ENCODE data around the gene NFE2L3. TPM values are rescaled to one million over a fixed set of nuclear protein-coding genes. Genes with fewer than 3 reads are reported as not detected.

The NFE2L3 gene
- total RNA-seq, 1 donor from 2014 or later = 80.3 TPM

Other genes with a start within 250 kb of the NFE2L3 start
- 149 and 247 TPM in 2 replicates for gene HNRNPA2B1, start 48.5 kb downstream of the NFE2L3 start, total RNA-seq
- gene CBX3, start 49.5 kb downstream of the NFE2L3 start, total RNA-seq = 98.9 and 108 TPM in 2 replicates
- 2.5 and 7.2 TPM in 2 replicates for gene SNX10, start 139.7 kb downstream of the NFE2L3 start, total RNA-seq

All from glomerular endothelial cell (primary cell).